Upper lobe of left lung (tissue), 4 donors: ENCODE data around the gene NEBL.

Experiments used
- CTCF ChIP-seq, 6 experiments: fragments of 450-650 bp in 4 of 6; fragments of 200-600 bp in 2 of 6; sonication (generic) in 2 of 6; IDR thresholded peaks; one replicate each; pipeline ENCODE4 v1.5.1; 2016 to 2019; ENCODE audit warnings: antibody characterized with exemption in 6 of 6
- POLR2A ChIP-seq, 4 donors: fragments of 450-650 bp; IDR thresholded peaks; one replicate each; pipeline ENCODE4 v1.5.1; 2016 to 2017; ENCODE audit warnings: antibody characterized with exemption in 4 of 4, mild to moderate bottlenecking in 2 of 4
- POLR2AphosphoS5 ChIP-seq, 2 donors: sonication (generic); formaldehyde crosslinking; IDR thresholded peaks; one replicate each; pipeline ENCODE4 v1.5.1; 2017; ENCODE audit warnings: antibody characterized with exemption in 2 of 2

GRCh38 chr10:20897146-20897825 lies at the start of gene NEBL:
- TF ChIP-seq CTCF (IDR thresholded peaks at IDR 0.05) (no peak), POLR2AphosphoS5 (IDR thresholded peaks at IDR 0.05) (no peak), POLR2A (IDR thresholded peaks at IDR 0.05) (no peak)
